ENCODE results near the gene CPN1. TPM values are rescaled to one million over a fixed set of nuclear protein-coding genes. Genes with fewer than 3 reads are reported as not detected.

The CPN1 gene
- total and polyA plus RNA-seq, 2 of the 8 experiments (the other 6 are each of a cell fraction or from before 2014, with no cell fraction given): 0.15 to 0.20 TPM

- Histone ChIP-seq H2BK120ac (replicated peaks; ENCODE audit: low read depth, low read length) (no peak overlapping the region), H3K36me3 (ENCODE audit: control insufficient read depth in 2 of 4, insufficient read depth in 4 of 4, low read length in 3 of 4) (no peaks in the 10 kb centered on the region), H2AK5ac (ENCODE audit: low read depth, low read length) (no peak overlapping the region), H3K23me2 (ENCODE audit: low read depth, low read length) (peaks cover 4% of the 10 kb centered on the region; the same call in 1 of the 2 replicates), H2BK15ac (ENCODE audit: low read length) (no peak overlapping the region), H2BK5ac (ENCODE audit: low read depth, low read length) (no peak overlapping the region), H3K27me3 (replicated peaks in 1 of 4; ENCODE audit: control insufficient read depth in 3 of 4, extremely low read depth in 1 of 4, insufficient read depth in 3 of 4, low read length in 3 of 4) (no peaks in the 10 kb centered on the region; a peak in 2 of 7 replicates), H3K4me1 (replicated peaks in 1 of 4; ENCODE audit: control insufficient read depth in 3 of 4, insufficient read depth in 4 of 4, low read length in 3 of 4) (peaks cover 4 to 11% (median 6%) of the 10 kb centered on the region in 4 experiments; a peak in 5 of 7 replicates), H3K9me3 (ENCODE audit: insufficient read depth in 2 of 2, low read depth in 1 of 2, low read length in 1 of 2) (no peaks in the 10 kb centered on the region), H3K79me1 (ENCODE audit: low read depth, low read length) (no peaks in the 10 kb centered on the region; the same call in 1 of the 2 replicates), H3K79me2 (ENCODE audit: control insufficient read depth in 1 of 2, insufficient read depth in 2 of 2, low read length in 2 of 2) (peaks cover 0 to 20% of the 10 kb centered on the region in 2 experiments; a peak in 2 of 4 replicates), H4K8ac (ENCODE audit: extremely low read depth, insufficient read depth, low read length) (no peak overlapping the region), H4K5ac (ENCODE audit: insufficient read length, low read depth, low read length) (no peak overlapping the region), H3K4ac (replicated peaks; ENCODE audit: insufficient read length, low read depth, low read length) (no peak overlapping the region), H4K91ac (replicated peaks; ENCODE audit: insufficient read length, low read length) (no peak overlapping the region), H3K56ac (replicated peaks; ENCODE audit: insufficient read length, low read depth, low read length) (no peak overlapping the region), H3K18ac (ENCODE audit: extremely low read depth, low read length) (no peak overlapping the region), H3K14ac (ENCODE audit: insufficient read length) (no peak overlapping the region), H2BK20ac (ENCODE audit: low read length) (no peak overlapping the region; the same call in 1 of the 2 replicates), H2AFZ (ENCODE audit: low read length) (0 out of 2 replicates have a peak overlapping the region, but pooled peaks have one; percentile 11), H3K9ac (replicated peaks in 1 of 4; ENCODE audit: extremely low read depth in 1 of 4, low read depth in 3 of 4, low read length in 3 of 4) (peak overlapping the region; percentile 34 to 58 (median 52); a peak in 6 of 7 replicates), H3K4me3 (ENCODE audit: extremely low read depth in 1 of 4, insufficient read depth in 2 of 4, low read depth in 3 of 4, low read length in 4 of 4) (peak overlapping the region; percentile 50 to 80 (median 76)), H3K4me2 (ENCODE audit: insufficient read depth in 1 of 2, low read depth in 2 of 2, low read length in 2 of 2) (peak overlapping the region; percentile 75 to 93), H3K23ac (ENCODE audit: insufficient read length) (no peak overlapping the region), H3K27ac (ENCODE audit: low read depth, low read length) (no peak overlapping the region), H2BK12ac (ENCODE audit: low read depth, low read length) (no peak overlapping the region), H4K20me1 (replicated peaks in 1 of 2; ENCODE audit: control insufficient read depth in 1 of 2, insufficient read depth in 2 of 2, low read length in 2 of 2) (peaks cover 0 to 2% of the 10 kb centered on the region in 2 experiments)
- no peak for FAIRE-seq
- 4% methylated on average over 24 of the region's 45 CpGs; no CpG with 5 or more reads in 1 of the 2 experiments for WGBS, 2 experiments (ENCODE audit: extremely low coverage in 1 of 2, insufficient coverage in 1 of 2, insufficient read length in 1 of 2, insufficient replicate concordance in 2 of 2, low coverage in 1 of 2, low lambda C conversion rate in 2 of 2, missing lambda C conversion rate in 1 of 2)
- DNase-seq (ENCODE audit: low read depth in 1 of 2, low spot score in 2 of 2): no peak
- ChIA-PET CTCF (ENCODE audit: partially characterized antibody) (interaction anchor here (0.7 to 8.7 kb wide), 24 partner anchors 10 to 163 kb away, joined by 3 to 57 read pairs (median 4); no protein-coding TSS in a partner anchor), POLR2A (ENCODE audit: partially characterized antibody) (interaction anchor here (0.6 to 2.1 kb wide), 6 partner anchors 10 to 104 kb away, joined by 3 to 8 read pairs (median 4); no protein-coding TSS in a partner anchor)
- TF ChIP-seq SIN3A (conservative IDR thresholded peaks at IDR 0.05 in 1 of 2, IDR thresholded peaks at IDR 0.05 in 1 of 2; ENCODE audit: low read depth in 1 of 2, low read length in 2 of 2) (peak; percentile 18 to 20; a peak in 1 of 4 replicates), RBBP5 (IDR thresholded peaks at IDR 0.05; ENCODE audit: borderline replicate concordance, low read depth, low read length) (no peak), HDAC2 (IDR thresholded peaks at IDR 0.05; ENCODE audit: borderline replicate concordance in 1 of 2, low read depth in 2 of 2, low read length in 2 of 2) (peak; percentile 2 to 63; a peak in 1 of 4 replicates), RAD21 (IDR thresholded peaks at IDR 0.05 in 1 of 2, conservative IDR thresholded peaks at IDR 0.05 in 1 of 2; ENCODE audit: low read depth in 2 of 2, low read length in 2 of 2) (peak in 1 of 2 experiments; percentile 24; a peak in 2 of 4 replicates), CTCF (IDR thresholded peaks at IDR 0.05; ENCODE audit: control extremely low read depth in 1 of 3, insufficient read depth in 1 of 3, low read depth in 1 of 3, low read length in 3 of 3) (peak; percentile 29 to 41 (median 36); a peak in 3 of 4 replicates), USF2 (IDR thresholded peaks at IDR 0.05; ENCODE audit: low read length) (no peak)
Measured at GRCh38 chr10:100009283-100009792, 72.3 kb downstream of the CPN1 start.
